Measurements from ENCODE around the gene SLK. TPM values are rescaled to one million over a fixed set of nuclear protein-coding genes. Genes with fewer than 3 reads are reported as not detected.

The SLK gene
- total and polyA plus RNA-seq, 10 of the 15 experiments (the other 5 are each of a cell fraction or from before 2014, with no cell fraction given), result 2.5 to 24.2 (median 11.1) TPM

GRCh38 chr10:104011904-104012303 is 45.0 kb downstream of the SLK start:
- no peaks in the 10 kb centered on the region for H4K20me1 ChIP-seq (ENCODE audit: control insufficient read depth, insufficient read depth)
- RAD21 ChIA-PET (ENCODE audit: unreplicated experiment), result no interaction called here
- WGBS (ENCODE audit: insufficient coverage, insufficient replicate concordance, low lambda C conversion rate, missing lambda C conversion rate), result 100% methylated on average over 2 of the region's 2 CpGs
- TF ChIP-seq GABPA (IDR thresholded peaks at IDR 0.05; ENCODE audit: low read depth) (no peak), RFX5 (IDR thresholded peaks at IDR 0.05; ENCODE audit: low read depth, low read length) (no peak), MYC (IDR thresholded peaks at IDR 0.05; ENCODE audit: insufficient read depth, insufficient read length, insufficient replicate concordance, low read length, severe bottlenecking) (no peak), ZNF622 (IDR thresholded peaks at IDR 0.05) (no peak), TBL1XR1 (IDR thresholded peaks at IDR 0.05; ENCODE audit: low read depth, low read length) (no peak), POLR2AphosphoS2 (IDR thresholded peaks at IDR 0.05; ENCODE audit: low read depth, low read length) (no peak), CREM (IDR thresholded peaks at IDR 0.05; ENCODE audit: low read depth) (no peak), SREBF1 (IDR thresholded peaks at IDR 0.05; ENCODE audit: low read length) (no peak), ZBED1 (IDR thresholded peaks at IDR 0.05; ENCODE audit: borderline replicate concordance) (no peak), E2F8 (IDR thresholded peaks at IDR 0.05; ENCODE audit: low read depth, partially characterized antibody) (no peak), STAT3 (IDR thresholded peaks at IDR 0.05; ENCODE audit: low read depth, low read length) (no peak), RELA (IDR thresholded peaks at IDR 0.05; ENCODE audit: borderline replicate concordance, partially characterized antibody) (no peak)
- TF ChIP-seq, protein P1, sequence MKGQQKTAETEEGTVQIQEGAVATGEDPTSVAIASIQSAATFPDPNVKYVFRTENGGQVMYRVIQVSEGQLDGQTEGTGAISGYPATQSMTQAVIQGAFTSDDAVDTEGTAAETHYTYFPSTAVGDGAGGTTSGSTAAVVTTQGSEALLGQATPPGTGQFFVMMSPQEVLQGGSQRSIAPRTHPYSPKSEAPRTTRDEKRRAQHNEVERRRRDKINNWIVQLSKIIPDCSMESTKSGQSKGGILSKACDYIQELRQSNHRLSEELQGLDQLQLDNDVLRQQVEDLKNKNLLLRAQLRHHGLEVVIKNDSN (IDR thresholded peaks at IDR 0.05; ENCODE audit: borderline replicate concordance, extremely low read length, insufficient read depth, low read depth, low read length), result no peak
- peaks cover 0 to 3% of the 10 kb centered on the region in 2 experiments; a peak in 1 of 4 replicates for H3K36me3 ChIP-seq (ENCODE audit: control insufficient read depth in 2 of 2, insufficient read depth in 2 of 2, low read length in 1 of 2)
- no peak for ATAC-seq
- H3K9me3 ChIP-seq (replicated peaks; ENCODE audit: control insufficient read depth, insufficient read depth, low read length), result no peaks in the 10 kb centered on the region
- in situ Hi-C loops (cut with MboI) (no loop called here), intact Hi-C loops (cut with micrococcal nuclease; ENCODE audit: unreplicated experiment) (loop anchor here (5.0 kb wide), 1 partner anchor 125 kb away; no protein-coding TSS in a partner anchor)
- BruUV-seq (replicated peaks), result no TSS peak
- CTCF ChIA-PET, result interaction anchor here (1.1 kb wide), 1 partner anchor 17 kb away, joined by 4 read pairs; no protein-coding TSS in a partner anchor
- H3K79me2 ChIP-seq (ENCODE audit: control insufficient read depth, insufficient read depth, low read length), result no peaks in the 10 kb centered on the region
- SMC1A ChIA-PET (ENCODE audit: uncharacterized antibody, unreplicated experiment), result interaction anchor here (1.0 to 3.9 kb wide), 6 partner anchors 13 to 111 kb away, joined by 3 to 15 read pairs (median 5); partner anchors contain the start of gene SFR1
- no peak overlapping the region for H3K27ac ChIP-seq (ENCODE audit: control insufficient read depth, insufficient read depth)
- H3K4me2 ChIP-seq (ENCODE audit: control insufficient read depth, insufficient read depth), result no peak overlapping the region
- H3K4me3 ChIP-seq, result no peak overlapping the region
- H2AFZ ChIP-seq (ENCODE audit: control insufficient read depth, low read depth, low read length), result no peak overlapping the region
- no peak overlapping the region for H3K9ac ChIP-seq (ENCODE audit: control insufficient read depth, insufficient read depth, low read length)
- no peak for FAIRE-seq
- POLR2A ChIA-PET, result interaction anchor here (0.9 kb wide), 1 partner anchor 9 kb away, joined by 3 read pairs; no protein-coding TSS in a partner anchor
- H3K4me1 ChIP-seq (ENCODE audit: control insufficient read depth, insufficient read depth, low read length), result no peaks in the 10 kb centered on the region
- no peaks in the 10 kb centered on the region for H3K27me3 ChIP-seq (replicated peaks in 1 of 2; ENCODE audit: control insufficient read depth in 2 of 2, insufficient read depth in 2 of 2, low read length in 1 of 2)
- DNase-seq (ENCODE audit: low read depth, low spot score), result no peak

All from GM12878 (cell line).